GM15510 (cell line): Measurements from ENCODE around the gene ARPC1A.

Experiments
- POLR2A ChIP-seq: IDR thresholded peaks from 3 replicates; pipeline ENCODE4 v1.6.1; 2011; ENCODE audit warnings: borderline replicate concordance; ENCODE audit not compliant: insufficient read length; ENCODE audit errors: extremely low read depth

ARPC1A gene

GRCh38 chr7:99408379-99409191 is 82.9 kb downstream of the ARPC1A start, which contains the start of the genes BUD31 and PDAP1:
Gene BUD31 (plus strand): TSS chr7:99408969. CDS start chr7:99411093, 2,124 bp downstream.
Gene PDAP1 (minus strand): TSS chr7:99408597. CDS start chr7:99408548, 49 bp downstream.
- TF ChIP-seq POLR2A, result peak; percentile 85

DNA sequence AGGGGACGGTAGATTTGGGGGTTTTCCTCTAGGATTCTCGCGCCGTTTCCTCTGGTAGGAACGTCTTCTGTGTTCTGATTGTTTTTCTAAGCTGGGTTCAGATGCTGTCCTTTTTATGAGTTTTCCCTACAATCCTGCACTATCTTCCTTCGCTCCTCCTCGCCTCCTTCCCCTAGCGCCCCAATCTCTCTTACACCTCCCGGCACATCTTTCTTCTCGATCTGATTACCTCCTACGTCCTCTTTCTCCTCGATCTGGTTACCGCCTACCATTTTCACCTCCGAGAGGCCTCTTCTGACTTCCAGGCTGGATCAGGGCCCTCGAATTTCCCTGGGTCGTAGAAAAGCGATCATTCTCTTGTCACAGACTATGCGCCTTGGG is 83.5 kb downstream of the ARPC1A start:
- TF ChIP-seq POLR2A, result no peak

DNA sequence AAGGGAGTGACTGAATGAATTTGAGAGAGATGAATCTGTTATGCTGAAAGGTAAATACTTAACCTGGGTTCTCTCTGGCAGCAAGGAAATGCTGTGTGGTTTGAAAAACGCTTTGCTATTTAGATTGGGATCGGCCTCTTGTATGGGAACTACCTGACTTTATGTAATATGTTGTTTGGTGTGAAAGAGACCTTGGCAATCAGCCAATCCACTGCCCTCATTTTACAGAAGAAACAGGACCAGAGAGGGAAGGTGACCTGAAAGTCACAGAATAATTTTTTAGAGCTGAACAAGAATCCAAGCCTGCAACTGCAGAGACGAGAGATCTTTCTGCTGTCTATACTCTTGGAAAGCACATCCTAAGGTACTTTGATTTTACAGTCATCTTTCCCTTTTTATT is 84.1 kb downstream of the ARPC1A start:
- no peak for TF ChIP-seq POLR2A

DNA sequence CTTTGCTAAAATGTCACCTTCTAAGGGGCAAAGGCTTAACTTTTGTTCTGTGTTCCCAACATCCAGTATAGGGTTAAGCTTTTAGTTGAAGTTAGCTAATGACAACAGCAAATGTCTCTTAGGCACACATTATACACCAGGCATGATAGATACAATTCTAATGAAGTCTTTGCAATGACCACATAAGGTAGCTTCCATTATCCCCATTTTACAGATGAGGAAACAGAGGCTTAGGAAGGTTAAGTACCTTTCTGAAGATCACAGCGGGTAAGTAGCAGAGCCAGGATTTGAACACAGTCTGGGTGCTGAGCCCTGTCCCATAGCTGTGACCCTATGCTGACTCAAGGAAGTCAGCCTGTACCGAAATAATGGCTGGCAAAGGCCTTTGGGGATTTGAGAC is 84.9 kb downstream of the ARPC1A start:
- TF ChIP-seq POLR2A, result no peak
